ENCODE data around the gene MICAL3.

- TF ChIP-seq ZNF274 (IDR thresholded peaks at IDR 0.05; ENCODE audit: low read depth, low read length) (no peak), YY1 (IDR thresholded peaks at IDR 0.05; ENCODE audit: insufficient read depth, insufficient read length) (no peak)
Observed at GRCh38 chr22:17827466-17827865, 196.9 kb downstream of the MICAL3 start.

All from NT2/D1 (cell line).